ENCODE results near the gene UGT2B17.

- TF ChIP-seq, protein P1, sequence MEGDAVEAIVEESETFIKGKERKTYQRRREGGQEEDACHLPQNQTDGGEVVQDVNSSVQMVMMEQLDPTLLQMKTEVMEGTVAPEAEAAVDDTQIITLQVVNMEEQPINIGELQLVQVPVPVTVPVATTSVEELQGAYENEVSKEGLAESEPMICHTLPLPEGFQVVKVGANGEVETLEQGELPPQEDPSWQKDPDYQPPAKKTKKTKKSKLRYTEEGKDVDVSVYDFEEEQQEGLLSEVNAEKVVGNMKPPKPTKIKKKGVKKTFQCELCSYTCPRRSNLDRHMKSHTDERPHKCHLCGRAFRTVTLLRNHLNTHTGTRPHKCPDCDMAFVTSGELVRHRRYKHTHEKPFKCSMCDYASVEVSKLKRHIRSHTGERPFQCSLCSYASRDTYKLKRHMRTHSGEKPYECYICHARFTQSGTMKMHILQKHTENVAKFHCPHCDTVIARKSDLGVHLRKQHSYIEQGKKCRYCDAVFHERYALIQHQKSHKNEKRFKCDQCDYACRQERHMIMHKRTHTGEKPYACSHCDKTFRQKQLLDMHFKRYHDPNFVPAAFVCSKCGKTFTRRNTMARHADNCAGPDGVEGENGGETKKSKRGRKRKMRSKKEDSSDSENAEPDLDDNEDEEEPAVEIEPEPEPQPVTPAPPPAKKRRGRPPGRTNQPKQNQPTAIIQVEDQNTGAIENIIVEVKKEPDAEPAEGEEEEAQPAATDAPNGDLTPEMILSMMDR (conservative IDR thresholded peaks at IDR 0.05): no peak
- no peak for TF ChIP-seq EZH2 (IDR thresholded peaks at IDR 0.05; ENCODE audit: low read depth)
Measured at GRCh38 chr4:68572653-68573170, 3.4 kb downstream of the UGT2B17 start.
